ENCODE measurements around the gene SLC16A10.
A peak's percentile ranks its signal among the peaks of the same experiment; 100 is the strongest.
"Not testable (repeated sequence)": the region's sequence is repeated elsewhere in the genome, so short reads cannot be mapped to it uniquely, and the experiment has no call there.

The SLC16A10 gene

GRCh38 chr6:111087871-111088667 lies 766 bp downstream of the SLC16A10 start:
- DNase-seq, result peak; percentile 57

GRCh38 chr6:111088668-111089003 lies 1.3 kb downstream of the SLC16A10 start:
- no peak for DNase-seq

GRCh38 chr6:111090766-111091165 lies 3.5 kb downstream of the SLC16A10 start:
- DNase-seq, result no peak

GRCh38 chr6:111091987-111092386 lies 4.7 kb downstream of the SLC16A10 start:
- no peak for DNase-seq

GRCh38 chr6:111095488-111095887 lies 8.2 kb downstream of the SLC16A10 start:
- DNase-seq, result not testable (repeated sequence)

GRCh38 chr6:111096246-111096645 lies 8.9 kb downstream of the SLC16A10 start:
- DNase-seq, result peak; percentile 45

GRCh38 chr6:111098597-111098996 lies 11.3 kb downstream of the SLC16A10 start:
- DNase-seq, result no peak

- no peak for DNase-seq
Observed at GRCh38 chr6:111101987-111102386, 14.7 kb downstream of the SLC16A10 start.

- peak; percentile 28 for DNase-seq
Observed at GRCh38 chr6:111105578-111105977, 18.3 kb downstream of the SLC16A10 start.

GRCh38 chr6:111107589-111107988 lies 20.3 kb downstream of the SLC16A10 start:
- DNase-seq, result no peak

GRCh38 chr6:111110036-111110435 lies 22.7 kb downstream of the SLC16A10 start:
- DNase-seq, result no peak

- DNase-seq, result no peak
Observed at GRCh38 chr6:111113336-111114086, 26.2 kb downstream of the SLC16A10 start.

GRCh38 chr6:111114087-111114443 lies 26.8 kb downstream of the SLC16A10 start:
- DNase-seq, result no peak

- no peak for DNase-seq
Observed at GRCh38 chr6:111114482-111114881, 27.2 kb downstream of the SLC16A10 start.

- DNase-seq, result no peak
Observed at GRCh38 chr6:111118826-111119225, 31.5 kb downstream of the SLC16A10 start.

GRCh38 chr6:111119571-111120329 lies 32.4 kb downstream of the SLC16A10 start:
- DNase-seq, result no peak

GRCh38 chr6:111121789-111122350 lies 34.6 kb downstream of the SLC16A10 start:
- no peak for DNase-seq

GRCh38 chr6:111122458-111123286 lies 35.4 kb downstream of the SLC16A10 start:
- no peak for DNase-seq

- no peak for DNase-seq
Observed at GRCh38 chr6:111124406-111124805, 37.1 kb downstream of the SLC16A10 start.

GRCh38 chr6:111129013-111129412 lies 41.7 kb downstream of the SLC16A10 start:
- no peak for DNase-seq

GRCh38 chr6:111131018-111131417 lies 43.7 kb downstream of the SLC16A10 start:
- DNase-seq, result not testable (repeated sequence)

GRCh38 chr6:111132669-111133068 lies 45.4 kb downstream of the SLC16A10 start:
- not testable (repeated sequence) for DNase-seq
